Ishikawa (cell line): Measurements from ENCODE around the gene PLXDC2.

Experiments
- CEBPB ChIP-seq: IDR thresholded peaks from 2 replicates; pipeline ENCODE4 v1.6.1; 2012
- CREB1 ChIP-seq: IDR thresholded peaks from 2 replicates; pipeline ENCODE4 v1.6.1; 2012; ENCODE audit warnings: low read depth
- EGR1 ChIP-seq: IDR thresholded peaks from 2 replicates; pipeline ENCODE4 v1.6.1; 2012
- EP300 ChIP-seq: IDR thresholded peaks from 2 replicates; pipeline ENCODE4 v1.6.1; 2012; ENCODE audit warnings: borderline replicate concordance
- FOXM1 ChIP-seq: IDR thresholded peaks from 2 replicates; pipeline ENCODE4 v1.6.1; 2012; ENCODE audit warnings: low read depth, borderline replicate concordance
- MAX ChIP-seq: IDR thresholded peaks from 2 replicates; pipeline ENCODE4 v1.6.1; 2012
- NFIC ChIP-seq: IDR thresholded peaks from 2 replicates; pipeline ENCODE4 v1.6.1; 2012
- RAD21 ChIP-seq: IDR thresholded peaks from 2 replicates; pipeline ENCODE4 v1.6.1; 2012; ENCODE audit warnings: low read depth
- REST ChIP-seq: IDR thresholded peaks from 2 replicates; pipeline ENCODE4 v1.6.1; 2012; ENCODE audit warnings: low read depth, mild to moderate bottlenecking
- TAF1 ChIP-seq: IDR thresholded peaks from 2 replicates; pipeline ENCODE4 v1.6.1; 2012; ENCODE audit warnings: low read depth, mild to moderate bottlenecking
- TCF12 ChIP-seq: IDR thresholded peaks from 2 replicates; pipeline ENCODE4 v1.6.1; 2012; ENCODE audit warnings: low read depth
- TEAD4 ChIP-seq: IDR thresholded peaks from 2 replicates; pipeline ENCODE4 v1.6.1; 2012
- USF1 ChIP-seq: IDR thresholded peaks from 2 replicates; pipeline ENCODE4 v1.6.1; 2012
- YY1 ChIP-seq: IDR thresholded peaks from 2 replicates; pipeline ENCODE4 v1.6.1; 2012; ENCODE audit warnings: low read depth
- ZBTB7A ChIP-seq: IDR thresholded peaks from 2 replicates; pipeline ENCODE4 v1.6.1; 2012; ENCODE audit warnings: low read depth

Gene PLXDC2

GRCh38 chr10:20299034-20299736, 483.0 kb downstream of the PLXDC2 start:
- TF ChIP-seq TEAD4 = no peak
- TF ChIP-seq TCF12 = no peak
- no peak for TF ChIP-seq YY1
- TF ChIP-seq NFIC = no peak
- TF ChIP-seq MAX = no peak
- TF ChIP-seq RAD21 = no peak
- TF ChIP-seq EP300 = no peak
- no peak for TF ChIP-seq REST
- no peak for TF ChIP-seq FOXM1
- no peak for TF ChIP-seq CEBPB
- no peak for TF ChIP-seq TAF1
- no peak for TF ChIP-seq CREB1
- TF ChIP-seq EGR1 = no peak
- TF ChIP-seq ZBTB7A = no peak
- TF ChIP-seq USF1 = no peak

- TF ChIP-seq YY1 (no peak), RAD21 (no peak), EP300 (no peak), FOXM1 (no peak), MAX (no peak), TEAD4 (no peak), EGR1 (no peak)
These were observed 484.5 kb downstream of the PLXDC2 start for GRCh38 chr10:20300735-20301134.

GRCh38 chr10:20302033-20302432, 485.8 kb downstream of the PLXDC2 start:
- TF ChIP-seq TCF12 = no peak
- no peak for TF ChIP-seq EGR1
- no peak for TF ChIP-seq YY1
- TF ChIP-seq FOXM1 = no peak
- TF ChIP-seq TAF1 = no peak
- TF ChIP-seq CREB1 = no peak
- TF ChIP-seq USF1 = no peak
- TF ChIP-seq REST = no peak
- TF ChIP-seq ZBTB7A = no peak
- no peak for TF ChIP-seq TEAD4
- TF ChIP-seq NFIC = no peak
- no peak for TF ChIP-seq RAD21
- no peak for TF ChIP-seq EP300
- TF ChIP-seq CEBPB = no peak

- TF ChIP-seq CREB1 (no peak), CEBPB (no peak), ZBTB7A (no peak), TCF12 (no peak), USF1 (no peak), TEAD4 (no peak), NFIC (no peak), TAF1 (no peak), EP300 (no peak), MAX (no peak), YY1 (no peak), EGR1 (no peak), RAD21 (no peak), FOXM1 (no peak)
These were observed 487.4 kb downstream of the PLXDC2 start for GRCh38 chr10:20303453-20304152.
